Uterus (tissue), 4 donors: ENCODE measurements around the gene TM9SF2. TPM values are rescaled to one million over a fixed set of nuclear protein-coding genes. Genes with fewer than 3 reads are reported as not detected.

Source experiments
- DNase-seq, 2 donors: peaks; one replicate each; pipeline ENCODE4 v3.0.0-alpha.2; 2019 to 2020
- H3K27ac ChIP-seq, 2 donors: fragments of 200-600 bp; sonication (generic); 1 replicate in 1 of 2; 2 replicates in 1 of 2; pipeline ENCODE4 v1.5.1; 2016 to 2018
- H3K27me3 ChIP-seq, 2 donors: fragments of 200-600 bp; sonication (generic); one replicate each; pipeline ENCODE4 v1.5.1; 2018 to 2019; ENCODE audit warnings: control low read depth in 1 of 2
- H3K36me3 ChIP-seq, 2 donors: fragments of 200-600 bp; sonication (generic); one replicate each; pipeline ENCODE4 v1.5.1; 2019; ENCODE audit warnings: control low read depth in 1 of 2
- H3K4me1 ChIP-seq, 2 donors: fragments of 200-600 bp; sonication (generic); one replicate each; pipeline ENCODE4 v1.5.1; 2018 to 2019; ENCODE audit warnings: control low read depth in 1 of 2
- H3K4me3 ChIP-seq, 2 donors: fragments of 200-600 bp; sonication (generic); 1 replicate in 1 of 2; 2 replicates in 1 of 2; pipeline ENCODE4 v1.5.1; 2018 to 2019; ENCODE audit warnings: mild to moderate bottlenecking in 1 of 2
- H3K9me3 ChIP-seq, 2 donors: fragments of 200-600 bp; sonication (generic); one replicate each; pipeline ENCODE4 v1.5.1; 2019; ENCODE audit warnings: control low read depth in 1 of 2
- POLR2A ChIP-seq, 2 donors: fragments of 450-650 bp; IDR thresholded peaks; one replicate each; pipeline ENCODE4 v1.6.1; 2016; ENCODE audit warnings: antibody characterized with exemption in 2 of 2, mild to moderate bottlenecking in 1 of 2, moderate library complexity in 1 of 2
- intact Hi-C: fragments of 100-400 bp; cut with DNase I; formaldehyde crosslinking; loops from one replicate; pipeline ENCODE4 v1.15.1; 2023; ENCODE audit warnings: low total_unique reads
- total RNA-seq, 4 donors: library from RNA; depleted of rRNA in 3 of 4; stranded (reverse); fragments of >200 nt in 3 of 4; gene quantifications; one replicate each; pipeline versions ENCODE4 v1.1.0 to v1.2.4, GENCODE V29; 2014 to 2023
- TF ChIP-seq, protein P1 (sequence below), 4 experiments: fragments of 200-600 bp in 2 of 4; fragments of 450-650 bp in 2 of 4; sonication (generic) in 2 of 4; IDR thresholded peaks; one replicate each; pipeline ENCODE4 v1.5.1; 2016 to 2019; ENCODE audit warnings: antibody characterized with exemption in 4 of 4, mild to moderate bottlenecking in 2 of 4, moderate library complexity in 1 of 4
- donor health status: DM: yes; HTN: yes; CAD: no.

TM9SF2 gene
- total RNA-seq, 4 donors from 2014 or later = 70.9 to 219 (median 99.9) TPM

- Histone ChIP-seq H3K9me3 (no peaks in the 10 kb centered on the region), H3K4me1 (no peaks in the 10 kb centered on the region), H3K27ac (no peak overlapping the region), H3K4me3 (no peak overlapping the region), H3K36me3 (no peaks in the 10 kb centered on the region), H3K27me3 (no peaks in the 10 kb centered on the region)
- intact Hi-C loops = no loop called here
- TF ChIP-seq POLR2A (IDR thresholded peaks at IDR 0.05) = no peak
- TF ChIP-seq, protein P1, sequence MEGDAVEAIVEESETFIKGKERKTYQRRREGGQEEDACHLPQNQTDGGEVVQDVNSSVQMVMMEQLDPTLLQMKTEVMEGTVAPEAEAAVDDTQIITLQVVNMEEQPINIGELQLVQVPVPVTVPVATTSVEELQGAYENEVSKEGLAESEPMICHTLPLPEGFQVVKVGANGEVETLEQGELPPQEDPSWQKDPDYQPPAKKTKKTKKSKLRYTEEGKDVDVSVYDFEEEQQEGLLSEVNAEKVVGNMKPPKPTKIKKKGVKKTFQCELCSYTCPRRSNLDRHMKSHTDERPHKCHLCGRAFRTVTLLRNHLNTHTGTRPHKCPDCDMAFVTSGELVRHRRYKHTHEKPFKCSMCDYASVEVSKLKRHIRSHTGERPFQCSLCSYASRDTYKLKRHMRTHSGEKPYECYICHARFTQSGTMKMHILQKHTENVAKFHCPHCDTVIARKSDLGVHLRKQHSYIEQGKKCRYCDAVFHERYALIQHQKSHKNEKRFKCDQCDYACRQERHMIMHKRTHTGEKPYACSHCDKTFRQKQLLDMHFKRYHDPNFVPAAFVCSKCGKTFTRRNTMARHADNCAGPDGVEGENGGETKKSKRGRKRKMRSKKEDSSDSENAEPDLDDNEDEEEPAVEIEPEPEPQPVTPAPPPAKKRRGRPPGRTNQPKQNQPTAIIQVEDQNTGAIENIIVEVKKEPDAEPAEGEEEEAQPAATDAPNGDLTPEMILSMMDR (IDR thresholded peaks at IDR 0.05) = no peak
- DNase-seq = no peak
Observed at GRCh38 chr13:99582511-99582910, 81.2 kb downstream of the TM9SF2 start.

DNA sequence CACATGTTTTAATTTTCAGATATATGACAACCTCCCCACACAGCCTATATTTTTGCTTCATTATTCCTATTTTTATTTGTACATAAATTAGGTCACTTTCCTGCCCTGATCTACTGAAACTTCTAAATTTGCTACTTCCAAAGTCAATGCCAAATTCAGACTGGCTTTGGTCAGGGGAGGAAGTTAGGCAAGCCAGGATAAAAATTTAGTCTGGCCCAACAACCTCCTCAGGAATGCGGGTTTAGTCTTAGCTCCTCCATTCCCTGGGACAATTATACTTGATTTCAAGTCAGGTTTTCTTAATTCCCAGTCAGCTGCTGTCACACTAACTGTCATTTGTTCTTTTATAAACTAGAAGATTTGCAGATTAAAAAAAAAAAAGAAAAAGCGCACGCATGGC is 84.3 kb downstream of the TM9SF2 start:
- TF ChIP-seq, protein P1 (IDR thresholded peaks at IDR 0.05) = no peak
- no peak for TF ChIP-seq POLR2A (IDR thresholded peaks at IDR 0.05)
- intact Hi-C loops = no loop called here
- DNase-seq = no peak
- H3K36me3 ChIP-seq = no peaks in the 10 kb centered on the region
- H3K9me3 ChIP-seq = no peaks in the 10 kb centered on the region
- no peaks in the 10 kb centered on the region for H3K4me1 ChIP-seq
- no peak overlapping the region for H3K4me3 ChIP-seq
- no peaks in the 10 kb centered on the region for H3K27me3 ChIP-seq
- H3K27ac ChIP-seq = no peak overlapping the region

- no peak overlapping the region for H3K4me3 ChIP-seq
- intact Hi-C loops = no loop called here
- H3K4me1 ChIP-seq = peaks cover 0 to 4% of the 10 kb centered on the region in 2 donors
- no peaks in the 10 kb centered on the region for H3K36me3 ChIP-seq
- TF ChIP-seq, protein P1 (IDR thresholded peaks at IDR 0.05) = no peak
- no peak for TF ChIP-seq POLR2A (IDR thresholded peaks at IDR 0.05)
- H3K9me3 ChIP-seq = no peaks in the 10 kb centered on the region
- no peak overlapping the region for H3K27ac ChIP-seq
- no peaks in the 10 kb centered on the region for H3K27me3 ChIP-seq
- no peak for DNase-seq
Observed at GRCh38 chr13:99587021-99587420, 85.7 kb downstream of the TM9SF2 start.

GRCh38 chr13:99587893-99588606 is 86.8 kb downstream of the TM9SF2 start:
- H3K27me3 ChIP-seq = no peaks in the 10 kb centered on the region
- no peak for DNase-seq
- no peaks in the 10 kb centered on the region for H3K36me3 ChIP-seq
- no peak overlapping the region for H3K4me3 ChIP-seq
- no peaks in the 10 kb centered on the region for H3K9me3 ChIP-seq
- no peak overlapping the region for H3K27ac ChIP-seq
- TF ChIP-seq POLR2A (IDR thresholded peaks at IDR 0.05) = no peak
- TF ChIP-seq, protein P1 (IDR thresholded peaks at IDR 0.05) = no peak
- intact Hi-C loops = no loop called here
- peaks cover 0 to 4% of the 10 kb centered on the region in 2 donors for H3K4me1 ChIP-seq

GRCh38 chr13:99589575-99589974 is 88.3 kb downstream of the TM9SF2 start:
- Histone ChIP-seq H3K36me3 (no peaks in the 10 kb centered on the region), H3K9me3 (no peaks in the 10 kb centered on the region), H3K4me1 (peaks cover 0 to 4% of the 10 kb centered on the region in 2 donors), H3K27me3 (no peaks in the 10 kb centered on the region), H3K4me3 (no peak overlapping the region), H3K27ac (no peak overlapping the region)
- no peak for TF ChIP-seq POLR2A (IDR thresholded peaks at IDR 0.05)
- TF ChIP-seq, protein P1 (IDR thresholded peaks at IDR 0.05) = no peak
- DNase-seq = no peak
- intact Hi-C loops = no loop called here
